PC-3 (cell line): Measurements from ENCODE around the gene PRTN3.

Experiments
- EZH2 ChIP-seq: fragments of 300-600 bp; sonication (generic); IDR thresholded peaks from one replicate; pipeline ENCODE4 v1.6.1; 2017; ENCODE audit warnings: antibody characterized with exemption, mild to moderate bottlenecking, low read length; ENCODE audit not compliant: unreplicated experiment
- EZH2phosphoT487 ChIP-seq: fragments of 300-600 bp; sonication (generic); IDR thresholded peaks from 2 replicates; pipeline ENCODE4 v1.6.1; 2018; ENCODE audit warnings: mild to moderate bottlenecking, antibody characterized with exemption, low read length, borderline replicate concordance
- TF ChIP-seq, protein P1 (sequence below): fragments of 300-600 bp; sonication (generic); conservative IDR thresholded peaks from 2 replicates; pipeline ENCODE4 v1.5.1; 2017; ENCODE audit warnings: antibody characterized with exemption, low read depth, mild to moderate bottlenecking, low read length

GRCh38 chr19:868458-869244 lies 27.9 kb downstream of the PRTN3 start:
- TF ChIP-seq, protein P1, sequence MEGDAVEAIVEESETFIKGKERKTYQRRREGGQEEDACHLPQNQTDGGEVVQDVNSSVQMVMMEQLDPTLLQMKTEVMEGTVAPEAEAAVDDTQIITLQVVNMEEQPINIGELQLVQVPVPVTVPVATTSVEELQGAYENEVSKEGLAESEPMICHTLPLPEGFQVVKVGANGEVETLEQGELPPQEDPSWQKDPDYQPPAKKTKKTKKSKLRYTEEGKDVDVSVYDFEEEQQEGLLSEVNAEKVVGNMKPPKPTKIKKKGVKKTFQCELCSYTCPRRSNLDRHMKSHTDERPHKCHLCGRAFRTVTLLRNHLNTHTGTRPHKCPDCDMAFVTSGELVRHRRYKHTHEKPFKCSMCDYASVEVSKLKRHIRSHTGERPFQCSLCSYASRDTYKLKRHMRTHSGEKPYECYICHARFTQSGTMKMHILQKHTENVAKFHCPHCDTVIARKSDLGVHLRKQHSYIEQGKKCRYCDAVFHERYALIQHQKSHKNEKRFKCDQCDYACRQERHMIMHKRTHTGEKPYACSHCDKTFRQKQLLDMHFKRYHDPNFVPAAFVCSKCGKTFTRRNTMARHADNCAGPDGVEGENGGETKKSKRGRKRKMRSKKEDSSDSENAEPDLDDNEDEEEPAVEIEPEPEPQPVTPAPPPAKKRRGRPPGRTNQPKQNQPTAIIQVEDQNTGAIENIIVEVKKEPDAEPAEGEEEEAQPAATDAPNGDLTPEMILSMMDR: no peak
- no peak for TF ChIP-seq EZH2phosphoT487
- no peak for TF ChIP-seq EZH2
